Testis (tissue), 3 donors: ENCODE data around the gene PPP1R14C. TPM values are rescaled to one million over a fixed set of nuclear protein-coding genes. Genes with fewer than 3 reads are reported as not detected.

Experiments used
- DNase-seq: peaks from one replicate; pipeline ENCODE4 v3.0.0-alpha.2; 2019
- H3K27ac ChIP-seq, 2 donors: fragments of 200-600 bp; sonication (generic); one replicate each; pipeline ENCODE4 v1.5.1; 2019
- H3K27me3 ChIP-seq: fragments of 200-600 bp; sonication (generic); one replicate; pipeline ENCODE4 v1.5.1; 2019
- H3K36me3 ChIP-seq: fragments of 200-600 bp; sonication (generic); one replicate; pipeline ENCODE4 v1.5.1; 2017; ENCODE audit warnings: low read depth; ENCODE audit errors: missing control alignments
- H3K4me1 ChIP-seq: fragments of 200-600 bp; sonication (generic); one replicate; pipeline ENCODE4 v1.5.1; 2019
- H3K4me3 ChIP-seq, 2 donors: fragments of 200-600 bp; sonication (generic); one replicate each; pipeline ENCODE4 v1.5.1; 2017 to 2019
- H3K9me3 ChIP-seq: fragments of 200-600 bp; sonication (generic); one replicate; pipeline ENCODE4 v1.5.1; 2017
- POLR2A ChIP-seq: fragments of 450-650 bp; IDR thresholded peaks from one replicate; pipeline ENCODE4 v1.6.1; 2017; ENCODE audit warnings: antibody characterized with exemption, mild to moderate bottlenecking, moderate library complexity
- WGBS, 2 donors: methylation state at CpG; one replicate each; pipeline ENCODE4 v1.1.5; 2018; 5-methylcytosine and 5-hydroxymethylcytosine counted together
- intact Hi-C: fragments of 100-400 bp; cut with DNase I; formaldehyde crosslinking; loops from one replicate; pipeline ENCODE4 v1.15.1; 2023; ENCODE audit warnings: low total_unique reads
- polyA plus RNA-seq: library from polyadenylated mRNA; stranded (reverse); fragments of 350-450 nt; fragmentation: Illumina TruSeq; extraction: RNeasy Lipid Tissue Mini Kit (QIAGEN cat#74804); gene quantifications from one replicate; pipeline ENCODE4 v1.2.3, GENCODE V29; 2014; ENCODE audit warnings: low read depth, low replicate concordance; ENCODE audit not compliant: insufficient read depth
- total RNA-seq, 2 donors: library from RNA; depleted of rRNA; stranded (reverse); fragments of >200 nt; gene quantifications; one replicate each; pipeline ENCODE4 v1.2.3, GENCODE V29; 2016
- TF ChIP-seq, protein P1 (sequence below), 3 experiments: fragments of 450-650 bp in 2 of 3; fragments of 200-600 bp in 1 of 3; sonication (generic) in 1 of 3; IDR thresholded peaks; one replicate each; pipeline ENCODE4 v1.5.1; 2016 to 2019; ENCODE audit warnings: antibody characterized with exemption in 3 of 3, mild to moderate bottlenecking in 2 of 3, moderate library complexity in 1 of 3

PPP1R14C gene
- total and polyA plus RNA-seq, 3 donors from 2014 or later = 11.1 to 27.1 (median 22.4) TPM

DNA sequence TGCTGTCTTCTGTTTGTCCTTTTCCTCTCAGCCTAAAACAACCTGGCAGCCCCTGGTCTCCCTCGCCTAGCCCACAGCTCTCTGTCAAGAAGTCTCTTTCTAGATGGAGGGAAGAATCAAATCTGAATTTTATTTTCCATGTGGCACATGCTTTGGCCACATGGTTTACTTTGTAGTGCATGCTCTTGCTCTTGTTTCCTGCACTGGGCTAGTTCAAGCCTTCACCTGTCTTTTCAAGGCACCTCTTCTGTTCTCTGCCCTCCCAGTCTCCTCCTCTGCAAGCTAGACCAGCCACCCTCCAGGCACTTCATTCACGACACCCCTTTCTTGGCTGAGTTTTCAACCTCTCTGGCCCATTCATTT lies 7.6 kb downstream of the PPP1R14C start:
- H3K36me3 ChIP-seq = no peaks in the 10 kb centered on the region
- H3K4me3 ChIP-seq = no peak overlapping the region
- no peak for DNase-seq
- no peak for TF ChIP-seq POLR2A
- TF ChIP-seq, protein P1, sequence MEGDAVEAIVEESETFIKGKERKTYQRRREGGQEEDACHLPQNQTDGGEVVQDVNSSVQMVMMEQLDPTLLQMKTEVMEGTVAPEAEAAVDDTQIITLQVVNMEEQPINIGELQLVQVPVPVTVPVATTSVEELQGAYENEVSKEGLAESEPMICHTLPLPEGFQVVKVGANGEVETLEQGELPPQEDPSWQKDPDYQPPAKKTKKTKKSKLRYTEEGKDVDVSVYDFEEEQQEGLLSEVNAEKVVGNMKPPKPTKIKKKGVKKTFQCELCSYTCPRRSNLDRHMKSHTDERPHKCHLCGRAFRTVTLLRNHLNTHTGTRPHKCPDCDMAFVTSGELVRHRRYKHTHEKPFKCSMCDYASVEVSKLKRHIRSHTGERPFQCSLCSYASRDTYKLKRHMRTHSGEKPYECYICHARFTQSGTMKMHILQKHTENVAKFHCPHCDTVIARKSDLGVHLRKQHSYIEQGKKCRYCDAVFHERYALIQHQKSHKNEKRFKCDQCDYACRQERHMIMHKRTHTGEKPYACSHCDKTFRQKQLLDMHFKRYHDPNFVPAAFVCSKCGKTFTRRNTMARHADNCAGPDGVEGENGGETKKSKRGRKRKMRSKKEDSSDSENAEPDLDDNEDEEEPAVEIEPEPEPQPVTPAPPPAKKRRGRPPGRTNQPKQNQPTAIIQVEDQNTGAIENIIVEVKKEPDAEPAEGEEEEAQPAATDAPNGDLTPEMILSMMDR (IDR thresholded peaks at IDR 0.05) = no peak
- no peaks in the 10 kb centered on the region for H3K4me1 ChIP-seq
- no peak overlapping the region for H3K27ac ChIP-seq
- no peaks in the 10 kb centered on the region for H3K9me3 ChIP-seq
- 82 to 89% methylated on average over 2 of the region's 2 CpGs for WGBS, 2 donors
- H3K27me3 ChIP-seq = no peaks in the 10 kb centered on the region
- intact Hi-C loops = no loop called here

DNA sequence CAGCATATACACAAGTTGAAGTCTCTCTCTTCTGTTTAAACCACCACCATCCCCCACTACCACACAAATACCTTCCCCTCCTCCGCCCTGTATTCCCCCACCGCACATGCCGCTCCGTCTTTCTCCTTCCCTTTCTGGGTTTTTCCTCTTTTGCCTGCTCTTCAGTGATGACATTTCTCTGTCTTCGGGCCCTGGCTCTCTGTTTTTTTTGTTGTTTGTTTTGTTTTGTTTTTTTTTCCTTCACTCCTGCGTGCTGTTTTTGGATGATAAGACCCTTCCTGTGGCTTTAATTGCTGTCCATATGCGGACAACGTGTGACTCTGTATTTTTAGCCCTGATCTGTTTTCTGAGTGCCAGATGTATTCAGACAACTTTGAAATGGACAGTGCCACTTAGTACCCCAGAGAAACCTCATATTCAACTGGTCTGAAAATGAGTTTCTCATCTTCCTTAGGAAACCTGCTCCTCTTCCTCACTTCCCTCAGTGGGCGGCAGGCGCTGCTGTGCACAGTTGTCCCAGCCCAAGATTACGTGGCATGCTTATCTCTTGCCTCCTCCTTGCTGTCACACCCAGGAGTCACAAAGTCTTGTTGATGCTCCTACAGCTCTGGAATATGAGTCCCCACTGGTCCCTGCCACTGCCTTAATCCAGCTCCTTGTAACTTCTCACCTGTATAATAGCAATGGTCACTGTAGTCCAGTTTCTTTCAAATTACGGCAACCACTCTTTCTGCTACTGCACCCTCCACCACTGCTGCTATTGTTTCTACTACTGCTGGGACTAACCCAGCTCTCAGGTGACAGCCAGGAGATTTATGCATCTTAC lies 8.2 kb downstream of the PPP1R14C start:
- intact Hi-C loops = no loop called here
- 40 to 55% methylated on average over 12 of the region's 12 CpGs for WGBS, 2 donors
- Histone ChIP-seq H3K27ac (no peak overlapping the region), H3K36me3 (no peaks in the 10 kb centered on the region), H3K4me3 (no peak overlapping the region), H3K9me3 (no peaks in the 10 kb centered on the region), H3K4me1 (no peaks in the 10 kb centered on the region), H3K27me3 (no peaks in the 10 kb centered on the region)
- no peak for TF ChIP-seq POLR2A
- TF ChIP-seq, protein P1 (IDR thresholded peaks at IDR 0.05) = no peak
- DNase-seq = no peak

DNA sequence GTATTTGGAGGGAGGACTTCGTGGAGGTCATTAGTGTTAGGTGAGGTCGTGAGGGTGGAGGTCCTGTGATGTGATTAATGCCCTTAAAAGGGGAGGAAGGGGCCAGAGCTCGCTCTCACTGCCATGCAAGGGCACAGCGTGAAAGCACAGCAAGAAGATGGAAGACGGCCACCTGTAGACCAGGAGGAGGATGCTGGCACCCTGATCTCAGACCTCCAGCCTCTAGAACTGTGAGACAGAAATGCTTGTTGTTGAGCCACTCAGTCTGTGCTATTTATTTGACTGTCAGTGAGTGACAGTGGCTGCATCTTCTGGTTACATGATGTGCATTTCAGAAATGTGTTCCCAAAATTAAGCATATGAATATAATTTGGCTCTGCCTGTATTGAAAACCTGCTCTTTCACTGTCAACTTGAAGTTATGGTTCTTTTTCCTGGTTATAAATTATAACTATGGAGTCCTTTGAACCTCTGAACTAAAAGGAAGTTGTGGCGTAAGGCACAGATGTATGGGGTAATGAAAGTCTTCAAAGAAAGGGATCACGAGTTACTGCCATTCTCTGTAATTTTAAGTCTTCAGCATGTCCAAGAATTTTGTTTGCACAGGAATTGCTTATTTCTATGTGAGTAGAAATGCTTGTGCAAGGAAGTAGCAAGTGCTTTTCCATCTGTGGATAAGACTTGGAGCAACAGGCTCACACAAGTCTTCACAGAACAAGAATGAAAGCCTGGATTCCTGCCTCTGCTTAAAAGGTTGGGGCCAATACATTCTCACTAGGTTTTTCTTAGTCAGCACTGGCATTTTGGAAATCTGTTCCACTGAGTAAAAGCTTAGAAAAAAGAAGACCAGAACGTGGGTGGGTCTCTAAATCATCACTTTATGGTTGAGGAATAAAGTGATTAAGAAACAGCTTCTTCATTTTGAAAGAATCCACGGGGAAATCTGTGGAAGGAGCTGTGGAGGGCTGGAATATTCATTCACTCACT lies 10.3 kb downstream of the PPP1R14C start:
- intact Hi-C loops = no loop called here
- DNase-seq = no peak
- H3K27me3 ChIP-seq = no peaks in the 10 kb centered on the region
- TF ChIP-seq, protein P1 (IDR thresholded peaks at IDR 0.05) = no peak
- no peak for TF ChIP-seq POLR2A
- 58 to 60% methylated on average over 9 of the region's 9 CpGs for WGBS, 2 donors
- no peaks in the 10 kb centered on the region for H3K9me3 ChIP-seq
- no peak overlapping the region for H3K27ac ChIP-seq
- no peak overlapping the region for H3K4me3 ChIP-seq
- H3K36me3 ChIP-seq = no peaks in the 10 kb centered on the region
- H3K4me1 ChIP-seq = no peaks in the 10 kb centered on the region

DNA sequence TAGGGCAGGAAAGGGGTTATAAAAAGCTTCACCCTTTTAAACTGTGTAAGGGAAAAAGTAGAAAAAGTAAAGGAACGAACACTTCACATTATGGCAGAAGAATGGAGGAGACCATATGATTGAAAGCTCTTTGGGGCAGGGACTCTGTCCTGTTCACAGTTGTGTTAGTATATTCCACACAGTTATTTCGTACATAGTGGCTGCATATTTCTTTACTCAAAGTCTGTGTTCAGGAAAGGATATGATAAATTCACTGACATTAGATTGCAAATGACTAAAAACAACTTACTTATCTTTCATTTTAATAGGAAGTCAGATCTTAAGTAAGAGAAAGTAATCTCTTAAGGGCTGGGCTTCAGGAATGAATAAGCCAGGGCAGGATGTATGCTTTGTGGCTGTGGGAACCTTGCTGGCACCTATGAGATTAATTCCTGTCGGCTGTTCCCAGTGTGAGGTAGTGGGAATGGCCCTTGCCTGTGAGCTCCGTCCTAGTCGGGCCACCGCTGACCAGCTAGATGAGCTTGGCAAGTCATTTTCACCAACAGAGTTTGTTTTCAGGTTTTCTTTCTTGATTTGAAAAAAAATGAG lies 11.2 kb downstream of the PPP1R14C start:
- H3K36me3 ChIP-seq = no peaks in the 10 kb centered on the region
- DNase-seq = no peak
- 82 to 85% methylated on average over 6 of the region's 6 CpGs for WGBS, 2 donors
- no peak overlapping the region for H3K4me3 ChIP-seq
- H3K9me3 ChIP-seq = no peaks in the 10 kb centered on the region
- no peaks in the 10 kb centered on the region for H3K4me1 ChIP-seq
- no peak for TF ChIP-seq POLR2A
- TF ChIP-seq, protein P1 (IDR thresholded peaks at IDR 0.05) = no peak
- intact Hi-C loops = no loop called here
- H3K27ac ChIP-seq = no peak overlapping the region
- no peaks in the 10 kb centered on the region for H3K27me3 ChIP-seq
